ENCODE data around the gene CCL13.

CCL13 gene

DNA sequence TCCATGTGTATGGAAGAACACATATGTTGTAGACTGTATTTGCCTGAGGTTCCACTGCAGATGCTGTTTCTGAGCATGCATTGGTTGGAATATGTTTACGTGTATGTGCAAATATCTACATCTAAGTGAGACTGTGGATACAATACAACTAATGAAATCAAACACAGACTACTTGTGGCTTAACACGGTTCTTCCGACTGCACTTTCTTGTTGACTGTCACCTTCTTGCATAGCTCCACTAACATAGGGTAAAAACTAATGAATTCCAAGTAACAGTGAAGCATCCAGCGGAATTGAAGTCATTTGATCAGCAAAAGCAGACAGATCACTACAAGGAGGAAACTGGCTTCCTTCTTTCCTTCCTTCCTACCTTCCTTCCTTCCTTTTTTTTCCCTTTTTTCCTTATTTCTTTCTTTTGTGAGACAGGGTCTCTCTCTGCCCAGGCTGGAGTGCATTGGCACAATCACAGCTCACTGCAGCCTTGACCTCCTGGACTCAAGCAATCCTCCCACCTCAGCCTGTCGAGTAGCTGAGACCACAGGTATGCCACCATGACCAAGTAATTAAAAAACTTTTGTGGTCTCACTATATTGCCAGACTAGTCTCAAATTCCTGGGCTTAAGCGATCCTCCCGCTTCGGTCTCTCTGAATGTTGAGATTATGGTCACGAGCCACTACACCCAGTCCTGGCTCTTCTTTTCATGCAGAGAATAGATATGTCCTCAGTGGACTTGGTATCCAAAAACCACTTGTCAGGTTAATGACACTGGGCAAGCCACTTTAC is 28.7 kb downstream of the CCL13 start:
- TF ChIP-seq GATA2 (IDR thresholded peaks at IDR 0.05; ENCODE audit: low read depth, low read length) (no peak), GATA3 (IDR thresholded peaks at IDR 0.05; ENCODE audit: low read depth, low read length) (no peak)

DNA sequence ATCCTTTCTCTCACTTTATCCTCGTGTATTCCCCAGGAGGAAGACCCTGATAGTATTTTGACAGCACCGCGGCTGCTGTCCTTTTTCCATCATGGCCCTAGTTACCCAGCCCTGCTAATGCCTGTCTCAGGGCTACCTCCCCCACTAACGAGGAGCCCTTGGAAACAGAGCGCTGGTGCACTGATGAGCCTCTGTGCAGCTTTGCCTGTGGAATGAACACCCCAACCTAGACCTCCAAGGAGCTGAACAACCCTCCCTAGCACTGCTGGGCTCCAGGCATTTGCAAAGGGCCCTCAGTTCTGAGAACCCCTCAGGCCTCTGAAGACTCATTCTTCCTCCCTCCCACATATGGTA is 30.0 kb downstream of the CCL13 start:
- TF ChIP-seq GATA3 (IDR thresholded peaks at IDR 0.05; ENCODE audit: low read depth, low read length) (no peak), GATA2 (IDR thresholded peaks at IDR 0.05; ENCODE audit: low read depth, low read length) (no peak)

DNA sequence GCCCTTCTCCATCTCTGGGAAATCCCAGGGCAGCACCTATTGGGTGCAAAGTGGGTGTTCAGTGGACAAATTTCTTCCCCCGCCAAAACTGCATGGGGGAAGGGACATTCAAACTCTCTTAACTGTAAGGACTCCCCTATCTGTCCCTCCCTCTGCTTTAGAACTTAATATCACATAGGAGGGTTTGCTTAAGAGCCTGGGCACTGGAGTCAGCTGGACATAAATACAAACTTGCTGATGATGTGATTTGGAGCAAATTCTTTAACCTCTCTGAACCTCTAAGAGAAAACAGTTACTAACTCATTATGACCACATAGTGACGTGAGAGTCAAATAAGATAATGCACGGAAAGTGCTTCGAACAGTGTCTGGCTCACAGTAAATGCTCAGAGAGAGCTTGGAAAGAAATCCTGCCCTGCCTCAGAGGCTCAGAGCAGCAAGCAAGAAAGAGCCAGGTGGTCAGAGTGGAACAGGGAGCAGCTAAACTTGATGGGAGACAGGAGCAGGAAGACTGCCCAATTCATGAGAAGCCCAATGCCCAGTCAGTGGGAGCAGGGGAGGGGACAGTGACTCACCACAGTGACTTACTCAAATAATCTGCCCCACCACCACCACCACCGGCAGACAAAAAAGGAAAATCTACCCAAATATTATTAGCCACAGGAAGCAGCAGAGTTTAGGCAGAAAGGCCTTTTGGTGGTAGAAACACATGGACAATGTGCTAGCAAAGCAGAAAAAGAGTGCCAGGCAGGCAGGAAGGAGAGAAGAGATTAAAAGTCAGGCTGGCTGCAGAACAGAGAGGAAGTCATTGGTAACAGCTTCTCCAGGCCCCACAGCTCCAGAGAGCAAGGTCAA is 30.6 kb downstream of the CCL13 start:
- no peak for TF ChIP-seq GATA3 (IDR thresholded peaks at IDR 0.05; ENCODE audit: low read depth, low read length)
- no peak for TF ChIP-seq GATA2 (IDR thresholded peaks at IDR 0.05; ENCODE audit: low read depth, low read length)

DNA sequence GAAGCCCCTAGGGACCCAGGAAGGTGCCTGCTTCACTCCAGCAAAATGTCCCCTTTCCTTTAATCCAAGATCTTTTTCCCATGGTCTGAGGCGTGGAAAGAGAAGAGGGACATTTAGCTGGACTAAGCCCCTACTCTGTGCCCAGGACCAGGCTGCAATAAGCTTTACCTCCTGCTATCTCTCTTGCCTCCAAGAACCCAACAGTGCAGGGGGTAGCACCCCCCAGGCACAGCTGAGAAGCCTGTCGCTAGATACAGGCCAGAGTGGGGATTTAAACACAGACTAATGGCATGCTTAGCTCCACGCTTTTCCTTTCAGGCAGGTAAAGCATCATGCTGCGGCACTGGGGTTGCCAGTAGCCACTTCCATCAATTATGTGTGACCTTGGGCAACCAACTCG is 31.3 kb downstream of the CCL13 start:
- TF ChIP-seq GATA3 (IDR thresholded peaks at IDR 0.05; ENCODE audit: low read depth, low read length) (no peak), GATA2 (IDR thresholded peaks at IDR 0.05; ENCODE audit: low read depth, low read length) (no peak)

DNA sequence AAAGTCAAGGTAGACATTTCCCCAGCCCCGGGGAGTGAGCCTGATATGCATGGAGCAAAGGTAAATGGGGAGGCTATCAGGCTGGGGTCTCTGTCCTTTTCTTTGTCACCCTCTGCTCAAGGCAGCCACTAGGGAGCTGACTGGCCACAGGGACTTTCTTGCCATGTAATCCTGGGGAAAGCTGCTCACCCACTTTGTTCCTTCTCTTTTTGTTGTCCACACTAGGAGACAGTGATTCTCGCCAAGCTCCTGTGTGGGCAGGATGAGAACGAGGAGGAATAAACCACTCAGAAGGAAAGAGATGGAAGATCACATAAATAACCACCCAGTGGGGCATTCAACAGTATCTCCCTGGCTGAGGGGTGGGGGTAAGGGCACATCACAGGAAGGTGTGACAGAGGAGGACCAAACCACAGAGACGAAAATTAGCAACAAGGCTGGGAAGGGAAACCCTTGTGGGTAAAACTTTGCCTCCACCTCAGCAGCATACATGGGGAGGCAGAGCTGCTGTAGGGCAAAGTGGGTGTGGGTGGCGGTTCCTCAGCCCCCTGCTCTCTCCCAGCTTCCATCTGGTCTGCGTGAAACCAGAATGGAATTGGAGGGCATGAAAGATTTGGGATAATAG is 33.0 kb downstream of the CCL13 start:
- TF ChIP-seq GATA2 (IDR thresholded peaks at IDR 0.05; ENCODE audit: low read depth, low read length), result no peak
- no peak for TF ChIP-seq GATA3 (IDR thresholded peaks at IDR 0.05; ENCODE audit: low read depth, low read length)

DNA sequence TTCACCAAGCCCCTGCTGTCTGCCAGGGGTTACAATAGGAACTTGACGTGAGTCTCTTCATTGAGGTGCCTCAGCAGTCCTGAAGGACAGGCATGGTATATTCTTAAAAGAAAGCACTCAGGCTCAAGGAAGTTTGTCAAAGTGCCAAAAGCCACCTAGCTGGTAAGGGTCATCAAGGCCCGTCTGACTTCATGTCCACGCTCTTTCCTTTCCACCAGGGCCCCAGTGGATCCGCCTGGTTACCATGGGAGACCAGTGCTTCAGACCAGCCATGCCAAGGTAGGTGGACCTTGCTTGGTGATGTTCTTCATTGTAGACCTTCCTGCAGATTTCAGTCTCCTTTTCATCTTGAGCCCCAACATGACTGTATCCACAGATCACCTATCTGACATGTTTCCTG is 34.4 kb downstream of the CCL13 start:
- TF ChIP-seq GATA3 (IDR thresholded peaks at IDR 0.05; ENCODE audit: low read depth, low read length) (no peak), GATA2 (IDR thresholded peaks at IDR 0.05; ENCODE audit: low read depth, low read length) (no peak)

DNA sequence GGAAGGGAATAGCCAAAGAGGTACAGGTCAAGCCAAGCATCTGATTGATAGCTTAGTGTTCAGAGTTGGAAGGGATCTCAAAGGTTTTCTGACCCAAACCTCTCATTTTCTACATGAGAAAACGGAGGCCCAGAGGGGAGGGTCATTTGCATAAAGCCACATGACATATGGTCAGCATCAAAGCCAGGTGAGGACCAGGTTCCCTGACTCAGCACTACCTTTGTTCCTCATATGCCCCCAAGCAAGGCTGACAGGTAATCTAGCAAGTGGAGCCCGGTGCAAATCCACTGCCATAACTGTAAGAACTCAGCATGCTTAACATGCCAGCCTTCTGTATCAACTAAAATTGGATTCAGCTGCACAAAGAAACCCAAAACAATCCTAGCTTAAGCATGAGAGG is 35.0 kb downstream of the CCL13 start:
- TF ChIP-seq GATA3 (IDR thresholded peaks at IDR 0.05; ENCODE audit: low read depth, low read length), result no peak
- TF ChIP-seq GATA2 (IDR thresholded peaks at IDR 0.05; ENCODE audit: low read depth, low read length), result no peak

DNA sequence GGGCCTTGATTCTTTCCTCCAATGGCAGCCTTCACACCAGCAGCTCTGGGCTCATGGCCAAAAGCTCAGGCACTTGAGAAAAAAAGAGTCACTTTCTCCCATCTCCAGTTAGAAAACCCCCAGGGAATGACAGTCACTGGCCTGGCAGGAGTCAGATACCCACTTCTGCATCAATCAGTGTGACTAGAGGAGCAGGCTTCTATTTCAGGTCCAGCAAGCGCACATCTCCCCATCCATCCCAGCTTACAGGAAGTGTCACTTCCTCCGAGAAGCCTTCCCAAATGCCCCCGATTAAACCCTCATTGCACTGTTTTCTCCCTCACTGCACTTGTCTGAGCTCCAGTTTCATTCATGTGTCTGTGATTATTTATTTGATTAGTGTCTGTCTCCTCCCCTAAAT is 37.1 kb downstream of the CCL13 start:
- TF ChIP-seq GATA2 (IDR thresholded peaks at IDR 0.05; ENCODE audit: low read depth, low read length) (no peak), GATA3 (IDR thresholded peaks at IDR 0.05; ENCODE audit: low read depth, low read length) (no peak)

DNA sequence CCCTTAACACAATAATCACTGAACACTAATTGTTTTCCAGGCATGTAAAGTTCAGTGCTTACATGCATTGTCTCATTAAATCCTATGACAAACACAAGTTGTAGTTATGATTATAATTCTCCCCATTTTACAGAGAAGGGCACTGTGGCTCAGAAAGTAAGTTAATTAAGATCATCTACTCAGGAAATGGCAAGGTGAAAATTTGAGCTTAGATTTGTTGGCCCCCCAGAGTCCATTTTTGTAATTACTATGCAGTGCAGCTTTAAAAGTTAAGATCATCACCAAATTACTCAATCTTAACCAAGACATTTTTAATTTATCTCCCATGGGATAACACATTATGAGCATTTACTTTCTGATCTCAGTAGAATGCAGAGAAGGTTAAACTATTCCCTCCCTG is 41.0 kb downstream of the CCL13 start:
- no peak for TF ChIP-seq GATA2 (IDR thresholded peaks at IDR 0.05; ENCODE audit: low read depth, low read length)
- TF ChIP-seq GATA3 (IDR thresholded peaks at IDR 0.05; ENCODE audit: low read depth, low read length), result no peak

DNA sequence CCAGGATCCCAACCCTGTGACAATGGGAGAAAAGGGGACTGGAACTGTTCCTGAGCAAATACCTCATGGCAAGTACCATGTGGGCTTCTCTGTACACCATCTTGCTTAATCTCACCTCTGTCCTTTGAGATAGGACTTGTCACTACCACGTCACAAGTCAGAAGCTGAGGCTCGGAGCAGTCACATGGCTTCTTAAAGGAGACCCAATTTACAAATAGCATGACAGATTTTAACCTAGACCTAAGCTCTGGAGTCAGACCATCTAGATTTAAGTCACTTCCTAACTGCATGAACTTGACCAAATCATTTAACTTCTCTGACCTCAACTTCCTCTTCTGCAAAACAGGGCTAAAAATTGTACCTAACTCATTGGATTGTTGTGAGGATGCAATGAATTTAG is 42.7 kb downstream of the CCL13 start:
- TF ChIP-seq GATA3 (IDR thresholded peaks at IDR 0.05; ENCODE audit: low read depth, low read length), result no peak
- no peak for TF ChIP-seq GATA2 (IDR thresholded peaks at IDR 0.05; ENCODE audit: low read depth, low read length)

DNA sequence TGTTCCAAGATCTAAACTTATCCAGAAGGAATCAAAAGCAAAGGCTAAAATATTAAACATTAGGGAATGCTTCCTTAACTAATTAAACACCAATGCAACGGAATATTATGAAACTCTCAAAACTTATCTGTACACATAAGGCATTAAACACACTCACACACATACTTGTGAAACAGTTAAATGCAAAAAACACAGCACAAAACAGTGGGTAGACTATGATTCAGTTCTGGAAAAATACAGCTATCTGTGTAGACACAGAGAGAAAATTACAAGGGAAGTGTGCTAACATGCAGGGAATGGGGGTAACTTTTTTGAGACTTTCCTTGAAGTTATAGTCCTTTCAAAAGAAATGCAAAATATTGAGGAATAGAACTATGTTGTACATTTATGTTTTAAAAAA is 43.4 kb downstream of the CCL13 start:
- TF ChIP-seq GATA3 (IDR thresholded peaks at IDR 0.05; ENCODE audit: low read depth, low read length), result no peak
- no peak for TF ChIP-seq GATA2 (IDR thresholded peaks at IDR 0.05; ENCODE audit: low read depth, low read length)

DNA sequence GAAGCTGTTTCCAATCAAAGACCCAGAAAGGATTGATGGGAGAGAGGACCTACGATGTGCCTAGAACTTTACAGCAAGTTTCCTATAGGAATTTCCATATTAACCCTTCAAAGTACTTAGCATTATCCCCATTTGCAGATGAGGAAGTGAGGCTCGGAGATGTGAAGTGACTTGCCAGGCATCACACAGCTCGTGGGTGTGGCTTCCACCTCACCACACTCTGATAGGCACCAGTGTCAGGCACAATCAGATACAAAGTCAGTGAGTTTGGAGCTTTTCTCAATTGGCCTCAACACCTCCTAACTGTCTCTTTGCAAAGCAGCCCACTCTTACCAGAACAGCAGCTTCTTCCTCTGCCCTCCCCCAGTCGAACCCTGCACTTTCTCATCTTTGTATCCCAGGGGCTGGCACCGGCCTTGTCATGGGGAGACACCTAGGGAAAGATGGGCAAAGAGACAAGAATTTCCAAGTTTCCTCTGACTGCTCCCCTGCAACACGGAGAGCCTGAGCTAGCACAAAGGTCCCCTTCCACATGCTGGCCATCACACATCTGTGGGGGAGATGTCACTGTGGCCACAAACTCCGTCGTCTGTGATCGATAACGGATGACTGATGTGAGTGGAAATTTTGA is 44.1 kb downstream of the CCL13 start:
- TF ChIP-seq GATA2 (IDR thresholded peaks at IDR 0.05; ENCODE audit: low read depth, low read length), result no peak
- TF ChIP-seq GATA3 (IDR thresholded peaks at IDR 0.05; ENCODE audit: low read depth, low read length), result no peak

DNA sequence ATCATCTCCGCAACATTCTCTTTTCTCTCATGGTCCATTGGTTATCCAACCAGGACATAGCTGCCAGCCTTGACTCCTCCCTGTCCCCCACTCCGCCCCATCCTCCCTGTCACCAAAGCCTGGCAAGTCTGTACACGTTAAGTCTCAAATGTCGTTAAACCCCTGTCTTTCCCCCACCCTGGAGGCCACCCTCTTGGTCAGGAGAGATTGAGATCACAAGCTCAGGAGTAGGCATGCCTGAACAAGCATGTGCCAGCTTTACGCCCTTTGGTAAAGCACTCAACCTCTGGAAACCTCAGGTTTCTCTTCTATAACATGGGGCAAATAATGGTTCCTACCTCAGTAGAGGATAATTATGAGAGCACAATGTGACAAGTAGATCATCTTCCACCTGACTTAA is 44.9 kb downstream of the CCL13 start:
- TF ChIP-seq GATA2 (IDR thresholded peaks at IDR 0.05; ENCODE audit: low read depth, low read length) (no peak), GATA3 (IDR thresholded peaks at IDR 0.05; ENCODE audit: low read depth, low read length) (no peak)

DNA sequence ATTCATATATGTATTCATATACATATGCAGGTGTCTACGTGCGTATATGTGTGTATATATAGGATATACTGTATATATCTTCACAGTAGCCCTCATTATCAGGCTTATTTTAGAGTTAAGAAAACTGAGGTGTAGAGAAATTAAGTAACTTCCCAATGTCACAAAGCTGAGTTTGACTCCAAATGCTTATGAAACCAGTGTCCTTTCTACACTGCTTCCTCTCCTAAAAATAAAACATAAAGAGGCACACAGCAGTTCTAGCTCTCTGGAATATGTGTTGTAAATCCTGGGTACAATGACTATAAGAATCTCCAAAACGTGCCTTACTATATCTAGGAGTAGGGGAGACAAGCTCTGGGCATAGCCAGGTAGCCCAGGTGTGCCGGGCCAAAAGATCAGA is 46.7 kb downstream of the CCL13 start:
- TF ChIP-seq GATA2 (IDR thresholded peaks at IDR 0.05; ENCODE audit: low read depth, low read length), result no peak
- no peak for TF ChIP-seq GATA3 (IDR thresholded peaks at IDR 0.05; ENCODE audit: low read depth, low read length)

Measured in SH-SY5Y (cell line).